Neural cell (in vitro differentiated cells): ENCODE data around the gene N4BP3. TPM values are rescaled to one million over a fixed set of nuclear protein-coding genes. Genes with fewer than 3 reads are reported as not detected.

ENCODE experiments used
- H2AFZ ChIP-seq: fragments of 200-600, 300-800 bp; sonication (generic), shearing (Covaris generic); 2 replicates; pipeline ENCODE4 v1.6.0; 2014; ENCODE audit warnings: low read depth, mild to moderate bottlenecking, antibody characterized with exemption, low read length, moderate library complexity
- H3F3A ChIP-seq: fragments of 200-600 bp; shearing (Covaris generic); 2 replicates; pipeline ENCODE4 v1.6.1; 2016; ENCODE audit warnings: mild to moderate bottlenecking, moderate library complexity, mixed read lengths, antibody characterized with exemption, low read length; ENCODE audit not compliant: insufficient read depth, poor library complexity, severe bottlenecking
- H3K27ac ChIP-seq: fragments of 200-600, 300-800 bp; sonication (generic), shearing (Covaris generic); 2 replicates; pipeline ENCODE4 v1.5.1; 2014; ENCODE audit warnings: mild to moderate bottlenecking, low read length, moderate library complexity
- H3K27me3 ChIP-seq: fragments of 300-800, 200-600 bp; sonication (generic), shearing (Covaris generic); 2 replicates; pipeline ENCODE4 v1.6.0; 2014; ENCODE audit warnings: mild to moderate bottlenecking, low read depth, low read length, moderate library complexity; ENCODE audit not compliant: insufficient read depth
- H3K36me3 ChIP-seq: fragments of 300-800, 200-600 bp; sonication (generic), shearing (Covaris generic); 2 replicates; pipeline ENCODE4 v1.5.1; 2014; ENCODE audit warnings: mild to moderate bottlenecking, antibody characterized with exemption, low read length, moderate library complexity; ENCODE audit not compliant: insufficient read depth
- H3K4me2 ChIP-seq: fragments of 300-800, 200-600 bp; sonication (generic), shearing (Covaris generic); 2 replicates; pipeline ENCODE4 v1.6.0; 2014; ENCODE audit warnings: mild to moderate bottlenecking, low read length
- H3K4me3 ChIP-seq: fragments of 300-800, 200-600 bp; sonication (generic), shearing (Covaris generic); 2 replicates; pipeline ENCODE4 v1.5.1; 2014; ENCODE audit warnings: mild to moderate bottlenecking, low read length, moderate library complexity
- H3K79me2 ChIP-seq: fragments of 200-600 bp; shearing (Covaris generic); replicated peaks from 2 replicates; pipeline ENCODE4 v1.6.0; 2014; ENCODE audit warnings: mild to moderate bottlenecking, low read length, moderate library complexity; ENCODE audit not compliant: insufficient read depth
- H3K9ac ChIP-seq: fragments of 300-800, 200-600 bp; sonication (generic), shearing (Covaris generic); 2 replicates; pipeline ENCODE4 v1.6.1; 2016; ENCODE audit warnings: mild to moderate bottlenecking, low read length, mixed read lengths
- H3K9me2 ChIP-seq: fragments of 200-600 bp; shearing (Covaris generic); 2 replicates; pipeline ENCODE4 v1.6.1; 2016; ENCODE audit warnings: mild to moderate bottlenecking, low read length, mixed read lengths; ENCODE audit not compliant: insufficient read depth
- H3K9me3 ChIP-seq: fragments of 200-600, 300-800 bp; sonication (generic), shearing (Covaris generic); 2 replicates; pipeline ENCODE4 v1.6.1; 2016; ENCODE audit warnings: mild to moderate bottlenecking, mixed run types, low read length, moderate library complexity, mixed read lengths
- H4K20me1 ChIP-seq: fragments of 200-600 bp; shearing (Covaris generic); 2 replicates; pipeline ENCODE4 v1.6.1; 2016; ENCODE audit warnings: mild to moderate bottlenecking, mixed run types; ENCODE audit not compliant: insufficient read depth
- EP300 ChIP-seq: fragments of 450-650 bp; conservative IDR thresholded peaks from 2 replicates; pipeline ENCODE4 v1.6.1; 2014; ENCODE audit warnings: antibody characterized with exemption, mild to moderate bottlenecking, moderate library complexity; ENCODE audit not compliant: poor library complexity, severe bottlenecking
- EZH2 ChIP-seq: fragments of 200-600, 300-800 bp; shearing (Covaris generic), sonication (generic); IDR thresholded peaks from 2 replicates; pipeline ENCODE4 v1.6.1; 2014; ENCODE audit warnings: antibody characterized with exemption, low read length, borderline replicate concordance, mild to moderate bottlenecking; ENCODE audit not compliant: insufficient read depth, poor library complexity, severe bottlenecking
- MXI1 ChIP-seq: fragments of 450-650 bp; conservative IDR thresholded peaks from 2 replicates; pipeline ENCODE4 v1.6.1; 2014; ENCODE audit warnings: antibody characterized with exemption, mild to moderate bottlenecking; ENCODE audit not compliant: poor library complexity, severe bottlenecking
- POLR2AphosphoS5 ChIP-seq: IDR thresholded peaks from 2 replicates; pipeline ENCODE4 v1.6.1; 2012
- RAD21 ChIP-seq: fragments of 450-650 bp; conservative IDR thresholded peaks from 2 replicates; pipeline ENCODE4 v1.6.1; 2014; ENCODE audit warnings: antibody characterized with exemption, mild to moderate bottlenecking, moderate library complexity
- REST ChIP-seq: IDR thresholded peaks from 2 replicates; pipeline ENCODE4 v1.6.1; 2012; ENCODE audit warnings: borderline replicate concordance
- SMC3 ChIP-seq: fragments of 450-650 bp; conservative IDR thresholded peaks from 2 replicates; pipeline ENCODE4 v1.6.1; 2014; ENCODE audit warnings: antibody characterized with exemption, mild to moderate bottlenecking, moderate library complexity; ENCODE audit not compliant: poor library complexity
- TAF1 ChIP-seq: IDR thresholded peaks from 2 replicates; pipeline ENCODE4 v1.6.1; 2012; ENCODE audit warnings: low read depth
- polyA plus RNA-seq: library from polyadenylated mRNA; depleted of rRNA; stranded (reverse); fragments of >200 nt; gene quantifications from 2 replicates; pipeline ENCODE4 v1.2.3, GENCODE V29; 2014
- TF ChIP-seq, protein P1 (sequence below): fragments of 450-650 bp; IDR thresholded peaks from 2 replicates; pipeline ENCODE4 v1.5.1; 2014; ENCODE audit warnings: antibody characterized with exemption, mild to moderate bottlenecking, moderate library complexity; ENCODE audit not compliant: poor library complexity, severe bottlenecking

N4BP3 gene
- polyA plus RNA-seq, 1 donor from 2014 or later = 4.6 TPM

- H3K27ac ChIP-seq = no peak overlapping the region
- H3K36me3 ChIP-seq = no peaks in the 10 kb centered on the region
- TF ChIP-seq TAF1 (no peak), EP300 (no peak), EZH2 (no peak), POLR2AphosphoS5 (no peak), SMC3 (no peak), RAD21 (no peak), REST (no peak), MXI1 (no peak)
- TF ChIP-seq, protein P1, sequence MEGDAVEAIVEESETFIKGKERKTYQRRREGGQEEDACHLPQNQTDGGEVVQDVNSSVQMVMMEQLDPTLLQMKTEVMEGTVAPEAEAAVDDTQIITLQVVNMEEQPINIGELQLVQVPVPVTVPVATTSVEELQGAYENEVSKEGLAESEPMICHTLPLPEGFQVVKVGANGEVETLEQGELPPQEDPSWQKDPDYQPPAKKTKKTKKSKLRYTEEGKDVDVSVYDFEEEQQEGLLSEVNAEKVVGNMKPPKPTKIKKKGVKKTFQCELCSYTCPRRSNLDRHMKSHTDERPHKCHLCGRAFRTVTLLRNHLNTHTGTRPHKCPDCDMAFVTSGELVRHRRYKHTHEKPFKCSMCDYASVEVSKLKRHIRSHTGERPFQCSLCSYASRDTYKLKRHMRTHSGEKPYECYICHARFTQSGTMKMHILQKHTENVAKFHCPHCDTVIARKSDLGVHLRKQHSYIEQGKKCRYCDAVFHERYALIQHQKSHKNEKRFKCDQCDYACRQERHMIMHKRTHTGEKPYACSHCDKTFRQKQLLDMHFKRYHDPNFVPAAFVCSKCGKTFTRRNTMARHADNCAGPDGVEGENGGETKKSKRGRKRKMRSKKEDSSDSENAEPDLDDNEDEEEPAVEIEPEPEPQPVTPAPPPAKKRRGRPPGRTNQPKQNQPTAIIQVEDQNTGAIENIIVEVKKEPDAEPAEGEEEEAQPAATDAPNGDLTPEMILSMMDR = no peak
- H3K27me3 ChIP-seq = no peaks in the 10 kb centered on the region
- no peak overlapping the region for H3K4me2 ChIP-seq
- H3K4me3 ChIP-seq = no peak overlapping the region
- no peaks in the 10 kb centered on the region for H4K20me1 ChIP-seq
- no peaks in the 10 kb centered on the region for H3K9me2 ChIP-seq
- no peaks in the 10 kb centered on the region for H3F3A ChIP-seq
- no peaks in the 10 kb centered on the region for H3K9me3 ChIP-seq
- no peaks in the 10 kb centered on the region for H3K79me2 ChIP-seq
- no peak overlapping the region for H3K9ac ChIP-seq
- no peak overlapping the region for H2AFZ ChIP-seq
These were observed 32.5 kb upstream of the N4BP3 start for GRCh38 chr5:178080618-178081410.

DNA sequence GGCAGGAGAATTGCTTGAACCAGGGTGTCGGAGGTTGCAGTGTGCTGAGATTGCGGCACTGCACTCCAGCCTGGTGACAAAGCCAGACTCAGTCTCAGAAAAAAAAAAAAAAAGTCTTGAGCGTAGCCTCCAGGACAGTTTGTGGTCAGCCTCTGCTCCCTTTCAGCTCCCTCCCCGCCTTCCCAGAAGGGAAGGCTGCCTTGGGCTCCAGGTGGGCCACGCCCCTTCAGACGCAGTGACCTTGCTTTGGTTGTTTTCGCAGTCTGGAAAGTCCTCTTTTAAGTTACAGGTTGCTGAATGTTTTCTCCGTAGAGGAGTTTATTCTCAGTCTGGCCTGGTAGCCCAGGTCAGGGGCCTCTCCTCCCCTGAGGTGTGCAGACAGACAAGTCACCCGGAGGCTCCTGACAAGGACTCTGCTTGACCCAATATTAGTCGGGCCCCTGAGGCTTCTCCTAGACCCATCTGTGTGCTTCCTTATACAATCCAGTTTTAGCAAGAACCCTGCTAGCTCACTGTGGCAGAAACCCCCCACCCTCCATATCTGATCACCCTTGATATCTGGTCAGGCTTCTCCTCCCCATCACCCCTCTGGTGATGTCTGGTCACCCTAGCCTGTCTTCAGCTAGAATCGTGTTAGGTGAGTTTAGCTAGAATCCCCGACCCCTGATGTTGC, 31.6 kb upstream of the N4BP3 start:
- no peaks in the 10 kb centered on the region for H3K9me3 ChIP-seq
- H4K20me1 ChIP-seq = no peaks in the 10 kb centered on the region
- no peak overlapping the region for H3K4me2 ChIP-seq
- no peaks in the 10 kb centered on the region for H3K79me2 ChIP-seq
- no peaks in the 10 kb centered on the region for H3K27me3 ChIP-seq
- H3K4me3 ChIP-seq = no peak overlapping the region
- H3K36me3 ChIP-seq = no peaks in the 10 kb centered on the region
- no peak for TF ChIP-seq SMC3
- TF ChIP-seq POLR2AphosphoS5 = no peak
- TF ChIP-seq EP300 = no peak
- no peak for TF ChIP-seq RAD21
- TF ChIP-seq TAF1 = no peak
- TF ChIP-seq, protein P1 = no peak
- no peak for TF ChIP-seq MXI1
- TF ChIP-seq REST = no peak
- TF ChIP-seq EZH2 = no peak
- H3F3A ChIP-seq = no peaks in the 10 kb centered on the region
- no peaks in the 10 kb centered on the region for H3K9me2 ChIP-seq
- H2AFZ ChIP-seq = no peak overlapping the region
- H3K9ac ChIP-seq = no peak overlapping the region
- no peak overlapping the region for H3K27ac ChIP-seq
